Dendritic cell treated with granulocyte-macrophage colony-stimulating factor and Interleukin-4, amounts not matched to agents 40 ng/mL and 50 ng/mL, for 4 days (primary cell): ENCODE measurements around the gene SLC9C2.
A peak's percentile ranks its signal among the peaks of the same experiment; 100 is the strongest.
"Not testable (repeated sequence)": the region's sequence is repeated elsewhere in the genome, so short reads cannot be mapped to it uniquely, and the experiment has no call there.

Source experiments
- H3K27ac Mint-ChIP-seq: one replicate; pipeline ENCODE4 v1.8.0; 2022; ENCODE audit warnings: mild to moderate bottlenecking, mixed read lengths
- H3K27me3 Mint-ChIP-seq: one replicate; pipeline ENCODE4 v1.8.0; 2022; ENCODE audit warnings: mild to moderate bottlenecking, mixed read lengths
- H3K36me3 Mint-ChIP-seq: one replicate; pipeline ENCODE4 v1.8.0; 2022; ENCODE audit warnings: low read depth, mixed read lengths
- H3K4me1 Mint-ChIP-seq: one replicate; pipeline ENCODE4 v1.8.0; 2022; ENCODE audit warnings: low read depth, mixed read lengths
- H3K4me3 Mint-ChIP-seq: one replicate; pipeline ENCODE4 v1.8.0; 2022; ENCODE audit warnings: mild to moderate bottlenecking, moderate library complexity, mixed read lengths
- H3K9me3 Mint-ChIP-seq: one replicate; pipeline ENCODE4 v1.8.0; 2022; ENCODE audit warnings: mixed read lengths
- intact Hi-C: fragments of 100-400 bp; cut with micrococcal nuclease; formaldehyde crosslinking; loops from one replicate; pipeline ENCODE4 v1.15.0; 2022

SLC9C2 gene

DNA sequence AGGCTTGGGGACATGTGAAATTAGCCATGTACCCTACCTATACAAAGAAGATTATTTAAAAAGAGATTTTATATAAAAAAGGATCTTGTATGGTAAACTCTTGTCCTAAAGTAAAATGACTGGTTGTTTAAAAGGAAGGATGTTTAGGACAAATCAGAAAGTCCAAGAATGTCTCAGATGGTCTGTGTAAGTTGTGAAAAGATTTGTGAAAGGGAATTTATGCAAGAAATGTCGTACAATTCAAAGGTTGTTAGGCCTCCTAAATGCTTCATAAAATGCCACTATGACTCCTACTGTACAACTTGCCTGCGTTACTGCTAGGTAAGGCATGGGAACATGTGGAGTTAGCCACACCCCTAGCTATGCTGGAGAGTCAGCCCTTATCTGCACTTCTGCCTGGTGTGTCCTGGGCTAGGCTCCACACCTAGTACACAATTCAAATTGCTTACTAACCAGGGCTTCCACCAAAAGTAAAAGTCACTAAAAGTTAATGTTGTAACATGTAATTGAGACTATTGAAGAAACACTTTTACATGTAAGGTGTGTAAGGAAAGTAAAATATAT, 106.0 kb downstream of the SLC9C2 start:
- no peak overlapping the region for H3K27ac Mint-ChIP-seq
- no peaks in the 10 kb centered on the region for H3K36me3 Mint-ChIP-seq
- H3K4me3 Mint-ChIP-seq = no peak overlapping the region
- H3K9me3 Mint-ChIP-seq = peaks cover 10% of the 10 kb centered on the region
- intact Hi-C loops = no loop called here
- H3K4me1 Mint-ChIP-seq = no peaks in the 10 kb centered on the region
- no peaks in the 10 kb centered on the region for H3K27me3 Mint-ChIP-seq

DNA sequence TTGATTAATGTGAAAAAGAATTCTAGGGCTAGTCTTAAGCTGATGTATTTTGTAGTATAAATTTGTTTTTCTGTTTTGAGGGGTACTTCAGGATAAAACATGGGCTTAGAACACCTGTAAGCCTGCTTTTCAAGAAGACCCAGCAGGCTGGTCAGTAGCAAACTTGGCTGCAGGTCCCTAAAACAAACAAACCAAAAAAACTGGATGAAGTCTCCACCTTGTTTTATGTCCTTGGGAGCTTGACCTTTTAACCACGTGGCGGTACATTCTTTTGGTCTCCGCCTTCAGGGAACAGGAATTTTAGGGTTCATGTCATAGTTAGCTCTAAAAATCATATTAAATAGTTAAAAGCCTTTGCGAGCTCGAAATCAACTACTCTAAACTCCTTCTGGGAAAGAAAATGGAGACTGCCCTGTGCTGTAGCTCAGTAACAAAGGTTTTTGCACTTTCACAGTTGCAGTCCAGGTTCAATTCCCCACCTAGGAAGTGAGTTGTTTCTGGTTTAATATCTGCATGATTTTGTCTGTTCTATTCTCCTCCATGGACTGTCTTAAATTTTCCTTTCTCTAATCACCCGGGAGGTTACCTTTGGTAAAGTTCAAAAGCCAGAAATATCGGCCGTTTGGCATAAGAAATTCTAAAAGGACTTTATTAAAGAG, 107.1 kb downstream of the SLC9C2 start:
- intact Hi-C loops = no loop called here
- Mint-ChIP-seq H3K4me1 (no peaks in the 10 kb centered on the region), H3K4me3 (no peak overlapping the region), H3K36me3 (no peaks in the 10 kb centered on the region), H3K27ac (no peak overlapping the region), H3K27me3 (no peaks in the 10 kb centered on the region), H3K9me3 (peaks cover 10% of the 10 kb centered on the region)

DNA sequence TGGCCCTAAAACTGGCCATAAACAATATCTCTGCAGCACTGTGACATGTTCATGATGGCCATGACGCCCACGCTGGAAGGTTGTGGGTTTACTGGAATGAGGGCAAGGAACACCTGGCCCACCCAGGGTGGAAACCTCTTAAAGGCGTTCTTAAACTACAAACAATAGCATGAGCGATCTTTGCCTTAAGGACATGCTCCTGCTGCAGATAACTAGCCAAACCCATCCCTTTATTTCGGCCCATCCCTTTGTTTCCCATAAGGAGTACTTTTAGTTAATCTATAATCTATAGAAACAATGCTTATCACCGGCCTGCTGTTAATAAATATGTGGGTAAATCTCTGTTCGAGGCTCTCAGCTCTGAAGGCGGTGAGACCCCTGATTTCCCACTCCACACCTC, 109.7 kb downstream of the SLC9C2 start:
- intact Hi-C loops, H3K4me1 Mint-ChIP-seq, H3K4me3 Mint-ChIP-seq, H3K9me3 Mint-ChIP-seq, H3K27me3 Mint-ChIP-seq, H3K27ac Mint-ChIP-seq: not testable (repeated sequence)
- peaks cover 16% of the 10 kb centered on the region for H3K36me3 Mint-ChIP-seq

DNA sequence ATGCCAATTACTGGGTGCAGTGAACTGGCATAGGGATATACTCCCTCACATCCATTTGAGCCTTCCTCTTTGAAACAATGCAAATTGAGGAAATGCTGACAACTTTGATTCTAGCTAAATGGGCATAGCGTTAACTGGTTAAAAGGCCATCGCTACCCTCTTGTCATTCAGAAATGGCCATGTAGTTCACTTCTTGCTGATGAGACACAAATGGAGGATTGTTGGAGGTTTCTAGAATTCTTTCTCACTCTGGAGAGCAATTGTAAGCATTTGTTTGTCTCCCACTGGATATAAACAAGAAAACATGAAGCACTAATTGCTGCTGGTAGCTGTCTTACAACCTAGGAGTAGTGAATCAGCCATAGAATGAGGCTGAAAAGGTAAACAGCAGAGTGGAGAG, 111.4 kb downstream of the SLC9C2 start:
- H3K36me3 Mint-ChIP-seq = peaks cover 32% of the 10 kb centered on the region
- H3K4me1 Mint-ChIP-seq = no peaks in the 10 kb centered on the region
- intact Hi-C loops = no loop called here
- H3K4me3 Mint-ChIP-seq = no peak overlapping the region
- H3K27ac Mint-ChIP-seq = no peak overlapping the region
- no peaks in the 10 kb centered on the region for H3K27me3 Mint-ChIP-seq
- peaks cover 10% of the 10 kb centered on the region for H3K9me3 Mint-ChIP-seq

DNA sequence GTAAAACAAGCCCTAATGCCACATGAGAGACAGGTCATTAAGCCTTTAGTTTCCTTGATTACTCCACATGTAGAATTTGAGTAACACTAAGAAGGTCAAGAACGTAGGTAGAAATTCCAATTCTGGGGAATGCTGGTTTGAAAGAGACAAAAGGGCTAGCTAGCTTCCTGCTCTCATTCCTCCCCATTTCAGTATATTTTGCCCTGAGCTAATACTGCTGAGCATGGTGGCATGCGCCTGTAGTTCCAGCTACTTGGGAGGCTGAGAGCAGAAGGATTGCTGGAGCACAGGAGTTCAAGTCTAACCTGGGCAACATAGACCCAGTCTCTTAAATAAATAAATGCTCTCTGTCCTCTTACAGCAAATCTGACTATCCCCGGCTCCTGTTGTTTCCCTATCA, 112.9 kb downstream of the SLC9C2 start:
- Mint-ChIP-seq H3K27me3 (no peaks in the 10 kb centered on the region), H3K27ac (no peak overlapping the region), H3K36me3 (peaks cover 48% of the 10 kb centered on the region), H3K4me3 (no peak overlapping the region), H3K9me3 (peaks cover 10% of the 10 kb centered on the region), H3K4me1 (no peaks in the 10 kb centered on the region)
- intact Hi-C loops = no loop called here

DNA sequence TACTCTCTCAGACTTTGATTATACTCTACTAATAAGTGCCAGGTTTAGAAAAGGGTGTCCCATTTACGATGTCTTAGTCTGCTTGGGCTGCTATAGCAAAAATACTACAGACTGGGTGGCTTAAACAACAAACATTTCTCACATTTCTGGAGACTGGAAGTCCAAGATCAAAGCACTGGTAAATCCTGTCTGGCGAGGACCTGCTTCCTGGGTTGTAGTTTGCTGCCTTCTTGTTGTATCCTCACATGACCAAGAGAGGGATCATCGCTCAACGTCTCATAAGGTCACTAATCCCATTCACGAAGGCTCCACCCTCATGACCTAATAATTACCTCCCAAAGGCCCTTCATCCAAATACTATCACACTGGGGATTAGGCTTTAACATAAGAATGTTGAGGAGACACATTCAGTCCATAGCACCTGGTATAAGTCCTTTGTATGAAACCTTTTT, 113.7 kb downstream of the SLC9C2 start:
- Mint-ChIP-seq H3K36me3 (peaks cover 56% of the 10 kb centered on the region), H3K27ac (no peak overlapping the region), H3K4me1 (no peaks in the 10 kb centered on the region), H3K4me3 (no peak overlapping the region), H3K27me3 (no peaks in the 10 kb centered on the region), H3K9me3 (peaks cover 10% of the 10 kb centered on the region)
- intact Hi-C loops = no loop called here

DNA sequence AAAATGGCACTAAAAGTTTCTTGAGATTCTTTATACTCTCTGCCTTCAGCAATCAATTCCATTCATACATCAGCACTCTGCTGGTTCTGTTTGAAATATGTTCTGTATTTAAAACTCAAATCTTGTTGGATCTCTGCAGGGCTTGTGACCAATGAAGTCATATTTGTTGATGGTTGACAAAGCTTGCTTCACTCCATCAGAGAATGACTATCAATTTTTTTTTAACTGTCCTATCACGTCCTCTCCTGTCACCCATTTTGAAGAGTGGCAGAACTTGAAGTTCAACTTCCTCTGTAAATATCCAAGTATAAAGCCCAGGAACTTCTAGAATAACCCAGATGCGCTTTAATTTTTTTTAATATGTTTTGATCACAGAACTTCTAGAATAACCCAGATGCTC, 114.9 kb downstream of the SLC9C2 start:
- intact Hi-C loops = no loop called here
- Mint-ChIP-seq H3K9me3 (peaks cover 1% of the 10 kb centered on the region), H3K27ac (no peak overlapping the region), H3K4me1 (no peaks in the 10 kb centered on the region), H3K27me3 (no peaks in the 10 kb centered on the region), H3K36me3 (peaks cover 67% of the 10 kb centered on the region), H3K4me3 (no peak overlapping the region)

DNA sequence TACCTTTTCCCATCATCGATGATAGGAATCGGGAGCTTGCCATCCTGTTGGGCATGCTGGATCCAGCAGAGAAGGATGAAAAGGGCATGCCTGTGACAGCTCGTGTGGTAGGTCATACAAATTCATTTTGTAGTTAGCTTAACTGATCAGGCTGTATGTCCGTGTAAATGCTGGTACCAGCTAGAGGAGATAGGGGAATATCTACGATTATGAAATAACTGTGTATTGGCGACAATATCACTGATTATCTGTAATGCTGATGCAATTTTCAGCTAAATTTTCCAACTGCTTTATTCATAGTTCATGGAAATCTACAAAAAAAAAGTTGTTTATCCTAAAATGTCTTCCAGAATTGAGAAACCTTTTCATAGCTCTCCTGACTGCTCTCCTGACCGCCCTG, 117.5 kb downstream of the SLC9C2 start:
- H3K4me1 Mint-ChIP-seq = peaks cover under 1% of the 10 kb centered on the region
- H3K27ac Mint-ChIP-seq = no peak overlapping the region
- no peaks in the 10 kb centered on the region for H3K27me3 Mint-ChIP-seq
- peaks cover 89% of the 10 kb centered on the region for H3K36me3 Mint-ChIP-seq
- H3K4me3 Mint-ChIP-seq = no peak overlapping the region
- intact Hi-C loops = no loop called here
- no peaks in the 10 kb centered on the region for H3K9me3 Mint-ChIP-seq

DNA sequence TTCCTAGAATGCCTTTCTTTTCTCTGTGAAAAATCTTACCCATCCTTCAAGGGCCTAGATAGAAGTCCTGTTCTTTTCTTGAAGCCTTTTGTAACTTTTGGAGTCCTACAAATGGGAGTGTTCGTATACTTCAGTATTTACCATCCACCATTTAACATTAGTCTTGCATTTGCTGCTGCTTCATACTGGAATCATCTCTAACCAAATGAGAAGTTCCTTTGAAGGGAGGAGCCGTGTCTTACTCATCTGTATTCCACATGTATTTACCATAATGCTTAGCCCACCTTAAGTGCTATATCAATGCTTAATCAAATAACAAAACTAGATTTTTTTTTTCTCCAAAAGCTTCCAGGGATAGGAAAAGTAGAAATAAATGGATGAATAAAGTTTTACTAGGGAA, 118.6 kb downstream of the SLC9C2 start:
- H3K36me3 Mint-ChIP-seq = peaks cover 84% of the 10 kb centered on the region

DNA sequence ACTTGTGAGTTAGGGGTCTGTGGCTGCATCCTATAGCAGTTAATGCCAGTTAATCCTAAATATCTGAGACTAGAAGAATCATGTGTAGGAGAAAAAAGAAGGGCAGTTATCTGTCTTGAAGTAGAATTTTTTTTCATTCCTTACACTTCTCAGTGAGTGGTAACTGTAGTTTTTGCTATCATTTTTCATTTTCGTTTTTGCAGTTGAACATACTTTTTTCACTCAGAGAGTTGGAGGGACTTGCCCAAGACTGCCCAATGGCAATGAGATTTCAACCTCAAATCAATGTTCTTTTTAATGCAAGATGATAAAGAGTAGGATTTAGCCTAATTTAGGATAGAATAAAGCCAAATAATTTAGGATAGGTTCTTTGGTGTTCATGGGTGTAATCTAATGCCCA, 120.2 kb downstream of the SLC9C2 start:
- Mint-ChIP-seq H3K4me1 (peaks cover 27% of the 10 kb centered on the region), H3K36me3 (peaks cover 72% of the 10 kb centered on the region), H3K27me3 (no peaks in the 10 kb centered on the region), H3K27ac (no peak overlapping the region), H3K9me3 (no peaks in the 10 kb centered on the region), H3K4me3 (no peak overlapping the region)
- intact Hi-C loops = no loop called here

More for the DNA sequence above, 118.6 kb downstream of the SLC9C2 start:
- intact Hi-C loops = no loop called here
- H3K27ac Mint-ChIP-seq = no peak overlapping the region
- no peaks in the 10 kb centered on the region for H3K27me3 Mint-ChIP-seq
- no peak overlapping the region for H3K4me3 Mint-ChIP-seq
- no peaks in the 10 kb centered on the region for H3K9me3 Mint-ChIP-seq
- peaks cover 12% of the 10 kb centered on the region for H3K4me1 Mint-ChIP-seq

DNA sequence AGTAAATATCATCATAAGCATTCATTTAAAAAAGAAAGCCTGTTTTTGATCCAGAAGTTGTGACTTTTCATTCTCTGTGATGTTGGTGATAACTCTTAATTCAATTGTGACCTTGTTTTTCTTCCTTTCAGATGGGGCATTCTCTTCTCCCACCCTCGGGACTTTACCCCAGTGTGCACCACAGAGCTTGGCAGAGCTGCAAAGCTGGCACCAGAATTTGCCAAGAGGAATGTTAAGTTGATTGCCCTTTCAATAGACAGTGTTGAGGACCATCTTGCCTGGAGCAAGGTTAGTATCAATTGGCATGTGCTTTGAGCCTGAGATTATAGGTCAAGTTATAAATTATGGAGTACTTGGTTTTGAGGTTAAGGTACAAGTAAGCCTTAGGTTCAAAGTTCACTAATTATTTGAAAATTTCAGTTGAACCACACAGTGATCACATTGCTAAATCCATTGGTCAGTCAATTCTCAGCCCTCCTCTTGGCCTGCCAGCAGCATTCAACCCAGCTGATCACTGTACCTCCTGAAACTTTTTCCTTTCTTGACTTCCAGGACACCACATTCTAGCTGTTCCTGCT, 121.6 kb downstream of the SLC9C2 start:
- H3K27me3 Mint-ChIP-seq = no peaks in the 10 kb centered on the region
- H3K27ac Mint-ChIP-seq = no peak overlapping the region
- intact Hi-C loops = no loop called here
- peaks cover 69% of the 10 kb centered on the region for H3K36me3 Mint-ChIP-seq
- H3K4me1 Mint-ChIP-seq = peaks cover 29% of the 10 kb centered on the region
- H3K4me3 Mint-ChIP-seq = no peak overlapping the region
- no peaks in the 10 kb centered on the region for H3K9me3 Mint-ChIP-seq

DNA sequence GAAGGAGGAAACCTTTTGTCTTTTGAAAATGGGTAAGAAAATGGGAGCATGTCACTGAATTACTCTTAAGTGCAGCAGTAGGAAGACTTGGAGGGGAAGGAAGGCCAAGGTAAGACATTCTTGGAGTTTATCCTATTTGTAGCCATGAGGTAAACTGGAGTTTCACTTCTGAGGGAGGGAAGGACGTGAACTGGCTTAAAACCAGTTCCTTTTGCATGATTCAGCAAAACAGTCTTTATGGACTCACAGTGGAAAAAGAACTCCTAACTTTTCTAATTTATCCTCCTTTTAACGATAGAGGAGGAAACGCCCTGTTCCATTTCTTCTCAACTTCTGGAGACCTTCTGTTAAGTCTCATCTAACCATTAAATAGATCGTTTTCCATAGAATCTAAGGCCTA, 123.2 kb downstream of the SLC9C2 start:
- intact Hi-C loops = loop anchor here (10.0 kb wide), 1 partner anchor 235 kb away; the partner anchor contains the start of gene KLHL20
- Mint-ChIP-seq H3K9me3 (no peaks in the 10 kb centered on the region), H3K27me3 (no peaks in the 10 kb centered on the region), H3K27ac (no peak overlapping the region), H3K4me3 (no peak overlapping the region), H3K36me3 (peaks cover 53% of the 10 kb centered on the region), H3K4me1 (peaks cover 44% of the 10 kb centered on the region)

DNA sequence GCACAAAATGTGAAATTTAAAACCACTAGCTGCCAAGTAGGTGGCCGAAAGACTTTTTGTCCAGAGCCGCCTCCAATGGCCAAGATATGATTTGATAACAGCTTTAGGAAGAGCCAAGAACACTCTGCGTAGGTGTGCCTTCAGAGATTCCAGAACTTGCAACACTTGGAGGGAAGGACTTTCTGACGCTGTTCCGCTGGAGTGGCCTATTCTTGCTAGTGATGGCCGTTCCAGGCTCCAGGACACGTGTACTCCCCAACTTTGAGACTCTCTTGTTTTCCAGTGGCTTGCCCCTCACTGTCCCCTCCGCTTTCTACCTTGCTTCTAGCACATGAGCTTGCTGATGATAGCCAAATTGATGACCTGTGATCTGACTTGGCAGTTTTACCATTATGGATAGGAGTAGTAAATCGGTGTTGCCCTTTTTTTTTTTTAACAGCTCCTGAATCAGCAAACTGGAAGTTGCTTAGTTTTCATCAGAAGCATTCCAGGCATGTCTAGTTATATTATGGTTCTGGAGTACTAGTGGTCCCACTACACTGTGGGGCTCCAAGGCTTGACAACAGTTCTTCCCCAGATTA, 124.7 kb downstream of the SLC9C2 start:
- H3K4me1 Mint-ChIP-seq = peaks cover 53% of the 10 kb centered on the region
- peaks cover 38% of the 10 kb centered on the region for H3K36me3 Mint-ChIP-seq

More for the DNA sequence above, 124.7 kb downstream of the SLC9C2 start:
- Mint-ChIP-seq H3K27ac (peak overlapping the region; percentile 96), H3K27me3 (no peaks in the 10 kb centered on the region), H3K4me3 (peak overlapping the region; percentile 84), H3K9me3 (no peaks in the 10 kb centered on the region)
- intact Hi-C loops = loop anchor here (10.0 kb wide), 1 partner anchor 237 kb away; the partner anchor contains the start of gene KLHL20
